ENCODE measurements around the gene TPP1. TPM values are rescaled to one million over a fixed set of nuclear protein-coding genes. Genes with fewer than 3 reads are reported as not detected.
A peak's percentile ranks its signal among the peaks of the same experiment; 100 is the strongest.

TPP1 gene
- total and polyA plus RNA-seq, 4 donors, result 52.8 to 108 (median 86.5) TPM

- DNase-seq (ENCODE audit: low spot score), result no peak
- Histone ChIP-seq H3K27me3 (ENCODE audit: control insufficient read depth in 4 of 4, insufficient read depth in 4 of 4, low read length in 3 of 4) (no peaks in the 10 kb centered on the region), H3K36me3 (ENCODE audit: control insufficient read depth in 4 of 4, insufficient read depth in 3 of 4, low read depth in 1 of 4, low read length in 3 of 4) (peaks cover 0 to 2% (median 0%) of the 10 kb centered on the region in 4 donors), H3K9me3 (ENCODE audit: control insufficient read depth in 4 of 4, low read length in 3 of 4) (peaks cover 0 to 9% (median 3%) of the 10 kb centered on the region in 4 donors), H3K4me1 (ENCODE audit: control insufficient read depth in 4 of 4, insufficient read depth in 4 of 4, low read length in 3 of 4) (peaks cover 0 to 3% (median 1%) of the 10 kb centered on the region in 4 donors), H3K4me3 (ENCODE audit: low read depth in 1 of 3, low read length in 3 of 3) (no peak overlapping the region), H3K27ac (ENCODE audit: low read depth in 1 of 2, low read length in 2 of 2) (no peak overlapping the region), H3K9ac (ENCODE audit: low read depth in 1 of 2, low read length in 2 of 2) (no peak overlapping the region)
- WGBS, result 97% methylated on average over 1 of the region's 1 CpG
- TF ChIP-seq ZBTB33 (IDR thresholded peaks at IDR 0.05) (no peak), MAX (IDR thresholded peaks at IDR 0.05) (no peak), JUND (IDR thresholded peaks at IDR 0.05) (no peak), HNF4G (IDR thresholded peaks at IDR 0.05) (no peak), SP1 (IDR thresholded peaks at IDR 0.05) (no peak), TAF1 (conservative IDR thresholded peaks at IDR 0.05) (no peak), HNF4A (conservative IDR thresholded peaks at IDR 0.05) (no peak), ATF3 (IDR thresholded peaks at IDR 0.05) (no peak), NR2F2 (IDR thresholded peaks at IDR 0.05) (no peak), EGR1 (IDR thresholded peaks at IDR 0.05; ENCODE audit: low read depth in 2 of 2) (no peak), FOXA1 (IDR thresholded peaks at IDR 0.05) (no peak), RXRA (IDR thresholded peaks at IDR 0.05) (no peak), GABPA (IDR thresholded peaks at IDR 0.05 in 1 of 2, conservative IDR thresholded peaks at IDR 0.05 in 1 of 2) (no peak), RAD21 (IDR thresholded peaks at IDR 0.05) (no peak), FOXA2 (IDR thresholded peaks at IDR 0.05) (no peak)
These were observed 35.6 kb downstream of the TPP1 start for GRCh38 chr11:6583584-6583983.

- Histone ChIP-seq H3K27me3 (ENCODE audit: control insufficient read depth in 4 of 4, insufficient read depth in 4 of 4, low read length in 3 of 4) (no peaks in the 10 kb centered on the region), H3K9me3 (ENCODE audit: control insufficient read depth in 4 of 4, low read length in 3 of 4) (peaks cover 0 to 8% (median 2%) of the 10 kb centered on the region in 4 donors), H3K36me3 (ENCODE audit: control insufficient read depth in 4 of 4, insufficient read depth in 3 of 4, low read depth in 1 of 4, low read length in 3 of 4) (no peaks in the 10 kb centered on the region), H3K4me3 (ENCODE audit: low read depth in 1 of 3, low read length in 3 of 3) (no peak overlapping the region), H3K9ac (ENCODE audit: low read depth in 1 of 2, low read length in 2 of 2) (no peak overlapping the region), H3K27ac (ENCODE audit: low read depth in 1 of 2, low read length in 2 of 2) (no peak overlapping the region), H3K4me1 (ENCODE audit: control insufficient read depth in 4 of 4, insufficient read depth in 4 of 4, low read length in 3 of 4) (no peaks in the 10 kb centered on the region)
- peak; percentile 20 for DNase-seq (ENCODE audit: low spot score)
- TF ChIP-seq FOXA1 (IDR thresholded peaks at IDR 0.05), result no peak
- TF ChIP-seq HNF4G (IDR thresholded peaks at IDR 0.05), result no peak
- TF ChIP-seq FOXA2 (IDR thresholded peaks at IDR 0.05), result no peak
- no peak for TF ChIP-seq ZBTB33 (IDR thresholded peaks at IDR 0.05)
- TF ChIP-seq JUND (IDR thresholded peaks at IDR 0.05), result no peak
- no peak for TF ChIP-seq EGR1 (IDR thresholded peaks at IDR 0.05; ENCODE audit: low read depth in 2 of 2)
- no peak for TF ChIP-seq HNF4A (conservative IDR thresholded peaks at IDR 0.05)
- WGBS, result 73% methylated on average over 2 of the region's 2 CpGs
These were observed 39.5 kb downstream of the TPP1 start for GRCh38 chr11:6579681-6580080.

All from liver (tissue), 9 donors.